ENCODE data around the gene RAPGEF5.

DNA sequence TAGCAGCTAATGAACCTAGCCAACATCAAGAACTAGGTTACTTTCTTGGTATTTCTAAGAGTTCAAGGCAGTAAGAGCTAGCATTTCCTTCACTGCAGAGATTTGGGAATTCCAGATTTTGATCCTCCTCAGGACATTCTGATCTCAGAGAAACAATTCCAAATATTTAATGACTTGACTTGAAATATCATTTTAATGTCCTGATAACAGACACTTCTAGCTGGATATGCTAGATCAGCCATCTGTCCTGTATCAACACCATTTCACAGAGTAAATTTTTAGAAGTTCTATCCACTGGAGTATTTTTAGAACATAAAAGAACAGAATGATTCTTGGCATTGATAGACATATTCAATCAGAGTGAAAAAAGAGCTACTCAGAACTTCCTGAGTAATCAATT lies 151.3 kb downstream of the RAPGEF5 start:
- no peak for TF ChIP-seq POLR2A (IDR thresholded peaks at IDR 0.05)
- TF ChIP-seq, protein P1, sequence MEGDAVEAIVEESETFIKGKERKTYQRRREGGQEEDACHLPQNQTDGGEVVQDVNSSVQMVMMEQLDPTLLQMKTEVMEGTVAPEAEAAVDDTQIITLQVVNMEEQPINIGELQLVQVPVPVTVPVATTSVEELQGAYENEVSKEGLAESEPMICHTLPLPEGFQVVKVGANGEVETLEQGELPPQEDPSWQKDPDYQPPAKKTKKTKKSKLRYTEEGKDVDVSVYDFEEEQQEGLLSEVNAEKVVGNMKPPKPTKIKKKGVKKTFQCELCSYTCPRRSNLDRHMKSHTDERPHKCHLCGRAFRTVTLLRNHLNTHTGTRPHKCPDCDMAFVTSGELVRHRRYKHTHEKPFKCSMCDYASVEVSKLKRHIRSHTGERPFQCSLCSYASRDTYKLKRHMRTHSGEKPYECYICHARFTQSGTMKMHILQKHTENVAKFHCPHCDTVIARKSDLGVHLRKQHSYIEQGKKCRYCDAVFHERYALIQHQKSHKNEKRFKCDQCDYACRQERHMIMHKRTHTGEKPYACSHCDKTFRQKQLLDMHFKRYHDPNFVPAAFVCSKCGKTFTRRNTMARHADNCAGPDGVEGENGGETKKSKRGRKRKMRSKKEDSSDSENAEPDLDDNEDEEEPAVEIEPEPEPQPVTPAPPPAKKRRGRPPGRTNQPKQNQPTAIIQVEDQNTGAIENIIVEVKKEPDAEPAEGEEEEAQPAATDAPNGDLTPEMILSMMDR (IDR thresholded peaks at IDR 0.05): no peak

Data from thyroid gland (tissue), 4 donors.